B cell (primary cell): ENCODE measurements around the gene ATG7. TPM values are rescaled to one million over a fixed set of nuclear protein-coding genes. Genes with fewer than 3 reads are reported as not detected.

Experiments
- ATAC-seq: fragments of 200-7000 bp; cut with Tn5 transposase; one replicate; pipeline ENCODE4 v1.10.0; 2021; ENCODE audit warnings: low read depth, mild to moderate bottlenecking, moderate number of reproducible peaks, moderate library complexity
- CTCF ChIA-PET: fragments of 350-600 bp; sonication (Branson Sonifier 250); formaldehyde crosslinking; loops from one replicate; lab custom pipeline; 2021; ENCODE audit warnings: antibody characterized with exemption, inconsistent platforms; lab: Charles Lee
- POLR2A ChIA-PET: fragments of 350-600 bp; sonication (Branson Sonifier 250); formaldehyde crosslinking; loops from one replicate; lab custom pipeline; 2021; ENCODE audit warnings: antibody characterized with exemption; lab: Charles Lee
- DNase-seq: peaks from one replicate; pipeline ENCODE4 v3.0.0; 2013
- H2AFZ ChIP-seq: 2 replicates; pipeline ENCODE4 v1.6.1; 2012; ENCODE audit warnings: mild to moderate bottlenecking, low read depth, low read length; ENCODE audit not compliant: insufficient read depth, poor library complexity, severe bottlenecking
- H3K27ac ChIP-seq, 2 donors: 1 replicate in 1 of 2; 2 replicates in 1 of 2; pipeline ENCODE4 v1.5.1; 2012 to 2013; ENCODE audit warnings: low read length in 2 of 2, mild to moderate bottlenecking in 2 of 2, moderate library complexity in 1 of 2
- H3K27me3 ChIP-seq, 4 experiments: fragments of 200-600 bp in 1 of 4; sonication (generic) in 1 of 4; replicated peaks in 1 of 4; 1 replicate in 2 of 4; 2 replicates in 2 of 4; pipeline versions ENCODE4 v1.6.1 to v1.7.0; 2013 to 2016; ENCODE audit warnings: low read length in 3 of 4, mild to moderate bottlenecking in 2 of 4, mixed read lengths in 1 of 4, moderate library complexity in 1 of 4; ENCODE audit not compliant: insufficient read depth in 4 of 4, control insufficient read depth in 3 of 4; ENCODE audit errors: control extremely low read depth in 1 of 4
- H3K36me3 ChIP-seq, 2 experiments: replicated peaks in 1 of 2; 1 replicate in 1 of 2; 2 replicates in 1 of 2; pipeline versions ENCODE4 v1.6.1 to v1.7.1; 2013; ENCODE audit warnings: low read length in 1 of 2; ENCODE audit not compliant: insufficient read depth in 2 of 2, control insufficient read depth in 1 of 2; ENCODE audit errors: control extremely low read depth in 1 of 2, extremely low read depth in 1 of 2
- H3K4me1 ChIP-seq, 2 donors: fragments of 200-600 bp in 1 of 2; sonication (generic) in 1 of 2; 1 replicate in 1 of 2; 2 replicates in 1 of 2; pipeline versions ENCODE4 v1.5.1 to v1.6.1; 2013 to 2017; ENCODE audit warnings: low read length in 2 of 2; ENCODE audit not compliant: control insufficient read depth in 2 of 2, insufficient read depth in 2 of 2
- H3K4me2 ChIP-seq: replicated peaks from 2 replicates; pipeline ENCODE3; 2012; ENCODE audit warnings: mild to moderate bottlenecking, low read depth, low read length; ENCODE audit not compliant: poor library complexity, severe bottlenecking
- H3K4me3 ChIP-seq, 5 experiments: fragments of 200-600 bp in 1 of 5; sonication (generic) in 1 of 5; 1 replicate in 3 of 5; 2 replicates in 2 of 5; pipeline versions ENCODE4 v1.5.1 to v1.7.0; 2011 to 2016; ENCODE audit warnings: low read length in 4 of 5, mild to moderate bottlenecking in 4 of 5, low read depth in 2 of 5, control low read depth in 1 of 5, moderate library complexity in 1 of 5; ENCODE audit not compliant: insufficient read depth in 1 of 5; ENCODE audit errors: control extremely low read depth in 1 of 5, extremely low read depth in 1 of 5
- H3K79me2 ChIP-seq: fragments of 200-600 bp; sonication (generic); one replicate; pipeline ENCODE4 v1.6.0; 2016; ENCODE audit warnings: low read length; ENCODE audit not compliant: control insufficient read depth, insufficient read depth
- H3K9ac ChIP-seq: fragments of 200-600 bp; sonication (generic); 2 replicates; pipeline ENCODE4 v1.6.1; 2017; ENCODE audit warnings: mild to moderate bottlenecking, low read length, moderate library complexity
- H3K9me3 ChIP-seq, 3 donors: one replicate each; pipeline versions ENCODE4 v1.6.1 to v1.7.1; 2013; ENCODE audit warnings: low read length in 2 of 3; ENCODE audit not compliant: control insufficient read depth in 2 of 3, insufficient read depth in 1 of 3; ENCODE audit errors: control extremely low read depth in 1 of 3
- H4K20me1 ChIP-seq: 2 replicates; pipeline ENCODE4 v1.6.0; 2012; ENCODE audit warnings: mild to moderate bottlenecking, low read length; ENCODE audit not compliant: insufficient read depth, control insufficient read depth, poor library complexity, severe bottlenecking
- H3K27ac Mint-ChIP-seq: one replicate; pipeline ENCODE4 v1.8.0; 2021; ENCODE audit warnings: mixed read lengths
- H3K27me3 Mint-ChIP-seq: one replicate; pipeline ENCODE4 v1.8.0; 2021; ENCODE audit warnings: mixed read lengths
- H3K4me1 Mint-ChIP-seq: one replicate; pipeline ENCODE4 v1.8.0; 2021; ENCODE audit warnings: mixed read lengths
- H3K4me3 Mint-ChIP-seq: one replicate; pipeline ENCODE4 v1.8.0; 2021; ENCODE audit warnings: mixed read lengths
- H3K9me3 Mint-ChIP-seq: one replicate; pipeline ENCODE4 v1.8.0; 2022; ENCODE audit warnings: mixed read lengths; ENCODE audit not compliant: insufficient read depth
- EZH2 ChIP-seq: IDR thresholded peaks from 2 replicates; pipeline ENCODE4 v1.6.1; 2012; ENCODE audit warnings: borderline replicate concordance, low read depth, mild to moderate bottlenecking, moderate library complexity, low read length; ENCODE audit not compliant: insufficient read depth, poor library complexity, severe bottlenecking
- WGBS: methylation state at CpG from one replicate; pipeline ENCODE4 v1.1.5; 2013; ENCODE audit warnings: missing lambda C conversion rate; ENCODE audit not compliant: insufficient coverage; 5-methylcytosine and 5-hydroxymethylcytosine counted together
- intact Hi-C: fragments of 100-400 bp; cut with micrococcal nuclease; formaldehyde crosslinking; loops from one replicate; pipeline ENCODE4 v1.10.0; 2022
- polyA plus RNA-seq: library from polyadenylated mRNA; depleted of rRNA; stranded (reverse); fragments of >200 nt; gene quantifications from 2 replicates; pipeline ENCODE4 v1.2.3, GENCODE V29; 2012
- total RNA-seq, 2 donors: library from RNA; stranded (reverse); fragments of 120-200 nt in 1 of 2; gene quantifications; 1 replicate in 1 of 2; 2 replicates in 1 of 2; pipeline versions ENCODE4 v1.2.3 to v1.2.4, GENCODE V29; 2013 to 2022
- TF ChIP-seq, protein P1 (sequence below): fragments of 200-600 bp; IDR thresholded peaks from one replicate; pipeline ENCODE4 v1.8.0; 2022; ENCODE audit warnings: antibody characterized with exemption, mild to moderate bottlenecking

Gene ATG7
- total and polyA plus RNA-seq, 2 donors (not counting 1 experiment from before 2014, with no cell fraction given) = 13.9 to 66.4 TPM

- H3K9me3 ChIP-seq = peaks cover 0 to 2% (median 0%) of the 10 kb centered on the region in 3 donors
- Mint-ChIP-seq H3K27ac (no peak overlapping the region), H3K4me1 (peaks cover 35% of the 10 kb centered on the region), H3K4me3 (peak overlapping the region; percentile 29), H3K9me3 (no peaks in the 10 kb centered on the region), H3K27me3 (no peaks in the 10 kb centered on the region)
- H3K79me2 ChIP-seq = peaks cover 93% of the 10 kb centered on the region
- DNase-seq (no peak), ATAC-seq (no peak)
- POLR2A ChIA-PET = no interaction called here
- peaks cover 38% of the 10 kb centered on the region for H4K20me1 ChIP-seq
- CTCF ChIA-PET = no interaction called here
- no peak for TF ChIP-seq EZH2
- TF ChIP-seq, protein P1, sequence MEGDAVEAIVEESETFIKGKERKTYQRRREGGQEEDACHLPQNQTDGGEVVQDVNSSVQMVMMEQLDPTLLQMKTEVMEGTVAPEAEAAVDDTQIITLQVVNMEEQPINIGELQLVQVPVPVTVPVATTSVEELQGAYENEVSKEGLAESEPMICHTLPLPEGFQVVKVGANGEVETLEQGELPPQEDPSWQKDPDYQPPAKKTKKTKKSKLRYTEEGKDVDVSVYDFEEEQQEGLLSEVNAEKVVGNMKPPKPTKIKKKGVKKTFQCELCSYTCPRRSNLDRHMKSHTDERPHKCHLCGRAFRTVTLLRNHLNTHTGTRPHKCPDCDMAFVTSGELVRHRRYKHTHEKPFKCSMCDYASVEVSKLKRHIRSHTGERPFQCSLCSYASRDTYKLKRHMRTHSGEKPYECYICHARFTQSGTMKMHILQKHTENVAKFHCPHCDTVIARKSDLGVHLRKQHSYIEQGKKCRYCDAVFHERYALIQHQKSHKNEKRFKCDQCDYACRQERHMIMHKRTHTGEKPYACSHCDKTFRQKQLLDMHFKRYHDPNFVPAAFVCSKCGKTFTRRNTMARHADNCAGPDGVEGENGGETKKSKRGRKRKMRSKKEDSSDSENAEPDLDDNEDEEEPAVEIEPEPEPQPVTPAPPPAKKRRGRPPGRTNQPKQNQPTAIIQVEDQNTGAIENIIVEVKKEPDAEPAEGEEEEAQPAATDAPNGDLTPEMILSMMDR = no peak
- no peak overlapping the region for H3K27ac ChIP-seq
- no peak overlapping the region for H3K9ac ChIP-seq
- WGBS = 21% methylated on average over 2 of the region's 13 CpGs
- no peak overlapping the region for H2AFZ ChIP-seq
- intact Hi-C loops = no loop called here
- no peaks in the 10 kb centered on the region for H3K27me3 ChIP-seq
- H3K36me3 ChIP-seq = peaks cover 1 to 7% of the 10 kb centered on the region in 2 experiments
- H3K4me3 ChIP-seq = no peak overlapping the region
- H3K4me2 ChIP-seq = peak overlapping the region; percentile 45
- peaks cover 13 to 16% of the 10 kb centered on the region in 2 donors for H3K4me1 ChIP-seq
Observed at GRCh38 chr3:11582191-11582968, 310.2 kb downstream of the ATG7 start.

- H3K4me3 Mint-ChIP-seq = no peak overlapping the region
- H3K9ac ChIP-seq = no peak overlapping the region
- peaks cover 13 to 16% of the 10 kb centered on the region in 2 donors for H3K4me1 ChIP-seq
- ATAC-seq (no peak), DNase-seq (no peak)
- H3K4me3 ChIP-seq = no peak overlapping the region
- peaks cover 34% of the 10 kb centered on the region for H4K20me1 ChIP-seq
- ChIA-PET CTCF (no interaction called here), POLR2A (no interaction called here)
- no peaks in the 10 kb centered on the region for H3K9me3 Mint-ChIP-seq
- H3K4me2 ChIP-seq = peak overlapping the region; percentile 45
- no peaks in the 10 kb centered on the region for H3K27me3 ChIP-seq
- TF ChIP-seq, protein P1 = no peak
- TF ChIP-seq EZH2 = no peak
- peaks cover 93% of the 10 kb centered on the region for H3K79me2 ChIP-seq
- H3K4me1 Mint-ChIP-seq = peaks cover 29% of the 10 kb centered on the region
- no peak overlapping the region for H2AFZ ChIP-seq
- H3K36me3 ChIP-seq = peaks cover 1 to 7% of the 10 kb centered on the region in 2 experiments
- intact Hi-C loops = no loop called here
- no peak overlapping the region for H3K27ac ChIP-seq
- H3K27me3 Mint-ChIP-seq = no peaks in the 10 kb centered on the region
- H3K9me3 ChIP-seq = peaks cover 0 to 2% (median 0%) of the 10 kb centered on the region in 3 donors
- no peak overlapping the region for H3K27ac Mint-ChIP-seq
Observed at GRCh38 chr3:11583235-11583634, 311.0 kb downstream of the ATG7 start.
